ENCODE results near the gene INPP5A.

Gene INPP5A

GRCh38 chr10:132641966-132642731 is 104.6 kb downstream of the INPP5A start:
- no peak for TF ChIP-seq CTCF (IDR thresholded peaks at IDR 0.05; ENCODE audit: low read length, missing control alignments)
- no peak overlapping the region for H3K4me3 ChIP-seq (replicated peaks; ENCODE audit: low read depth, low read length)
- no peak for DNase-seq (ENCODE audit: low read depth)

GRCh38 chr10:132642732-132643008 is 105.1 kb downstream of the INPP5A start:
- TF ChIP-seq CTCF (IDR thresholded peaks at IDR 0.05; ENCODE audit: low read length, missing control alignments): no peak
- DNase-seq (ENCODE audit: low read depth): no peak
- no peak overlapping the region for H3K4me3 ChIP-seq (replicated peaks; ENCODE audit: low read depth, low read length)

- H3K4me3 ChIP-seq (replicated peaks; ENCODE audit: low read depth, low read length): no peak overlapping the region
- no peak for DNase-seq (ENCODE audit: low read depth)
- no peak for TF ChIP-seq CTCF (IDR thresholded peaks at IDR 0.05; ENCODE audit: low read length, missing control alignments)
Measured at GRCh38 chr10:132643709-132644526, 106.3 kb downstream of the INPP5A start.

GRCh38 chr10:132644527-132645246 is 107.1 kb downstream of the INPP5A start:
- no peak for DNase-seq (ENCODE audit: low read depth)
- no peak overlapping the region for H3K4me3 ChIP-seq (replicated peaks; ENCODE audit: low read depth, low read length)
- no peak for TF ChIP-seq CTCF (IDR thresholded peaks at IDR 0.05; ENCODE audit: low read length, missing control alignments)

GRCh38 chr10:132645247-132645530 is 107.6 kb downstream of the INPP5A start:
- no peak for DNase-seq (ENCODE audit: low read depth)
- TF ChIP-seq CTCF (IDR thresholded peaks at IDR 0.05; ENCODE audit: low read length, missing control alignments): no peak

GRCh38 chr10:132645630-132646442 is 108.2 kb downstream of the INPP5A start:
- no peak for DNase-seq (ENCODE audit: low read depth)
- TF ChIP-seq CTCF (IDR thresholded peaks at IDR 0.05; ENCODE audit: low read length, missing control alignments): no peak
- no peak overlapping the region for H3K4me3 ChIP-seq (replicated peaks; ENCODE audit: low read depth, low read length)

More at GRCh38 chr10:132645247-132645530, 107.6 kb downstream of the INPP5A start:
- no peak overlapping the region for H3K4me3 ChIP-seq (replicated peaks; ENCODE audit: low read depth, low read length)
